HuH-7 (cell line): Measurements from ENCODE around the gene PDE4B.

Experiments used
- DNase-seq: peaks from one replicate; pipeline ENCODE4 v3.0.0; 2011; ENCODE audit warnings: low spot score

PDE4B gene

DNA sequence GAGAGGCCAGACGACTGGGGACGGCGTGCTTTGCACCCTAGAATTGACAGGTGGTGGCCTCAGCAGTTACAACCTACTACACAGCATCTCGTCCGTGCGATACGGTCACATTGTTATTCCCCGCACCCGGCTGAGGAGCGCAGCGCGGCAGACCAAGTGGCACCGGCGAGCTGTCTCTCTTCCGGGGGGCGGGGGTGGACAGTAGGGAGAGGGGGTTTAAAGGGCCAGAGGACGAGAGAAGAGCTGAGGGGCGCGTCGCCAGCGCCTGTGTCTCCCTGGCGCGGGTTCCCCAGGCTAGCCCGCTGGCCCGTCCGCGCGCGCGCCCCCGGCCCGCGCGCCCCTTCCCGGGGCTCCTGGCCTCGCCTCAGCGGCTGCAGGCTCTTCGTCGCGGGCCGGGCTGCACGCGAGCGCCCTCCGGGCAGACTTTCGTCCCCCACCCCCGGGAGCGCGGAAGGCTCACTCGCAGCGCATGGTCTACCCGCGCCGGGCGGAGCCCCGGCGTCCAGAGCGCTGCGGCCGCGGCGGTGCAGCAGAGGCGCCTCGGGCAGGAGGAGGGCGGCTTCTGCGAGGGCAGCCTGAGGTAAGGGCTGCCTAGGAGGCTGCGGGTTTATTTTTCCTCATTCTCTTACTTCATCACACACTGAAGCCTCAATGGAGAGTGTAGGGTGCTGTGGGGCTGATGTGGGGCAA is at the start of gene PDE4B:
Gene PDE4B, plus strand, starts transcription at position 227 of the 690 bp plus-strand sequence.
- DNase-seq, result peak; percentile 52

DNA sequence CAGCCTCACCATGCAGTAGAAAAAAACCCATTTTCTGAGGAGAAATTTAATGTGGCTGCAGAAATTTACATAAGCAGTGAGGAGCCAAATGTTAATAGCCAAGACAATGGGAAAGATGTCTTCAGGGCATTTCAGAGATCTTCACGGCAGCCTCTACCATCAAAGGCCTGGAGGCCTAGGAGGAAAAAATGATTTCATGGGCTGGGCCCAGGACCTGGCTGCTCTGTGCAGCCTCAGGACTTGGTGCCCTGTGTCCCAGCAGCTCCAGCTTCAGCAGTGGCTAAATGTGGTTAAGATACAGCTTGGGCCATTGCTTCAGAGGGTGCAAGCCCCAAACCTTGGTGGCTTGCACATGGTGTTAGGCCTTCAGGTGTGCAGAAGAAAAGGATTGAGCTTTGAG is 48.0 kb upstream of the PDE4B start:
- no peak for DNase-seq

DNA sequence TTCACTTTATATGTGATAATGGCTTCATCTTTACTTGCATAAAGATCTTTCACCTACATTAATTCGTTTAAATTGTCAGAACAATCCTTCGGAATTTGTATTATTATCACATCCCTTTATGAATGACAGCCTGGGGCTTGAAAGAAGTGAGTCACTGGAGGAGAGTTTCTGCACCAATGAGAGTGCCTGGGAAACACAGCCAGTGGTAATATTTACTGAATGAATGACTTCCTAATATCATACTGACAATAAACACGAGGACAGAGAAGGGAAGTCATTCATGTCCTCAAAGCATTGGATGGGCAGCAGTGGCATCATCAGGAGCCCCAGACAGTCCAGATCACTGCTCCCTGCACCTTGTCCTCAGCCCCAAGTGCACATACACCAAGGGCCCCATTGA is 40.7 kb upstream of the PDE4B start:
- no peak for DNase-seq

DNA sequence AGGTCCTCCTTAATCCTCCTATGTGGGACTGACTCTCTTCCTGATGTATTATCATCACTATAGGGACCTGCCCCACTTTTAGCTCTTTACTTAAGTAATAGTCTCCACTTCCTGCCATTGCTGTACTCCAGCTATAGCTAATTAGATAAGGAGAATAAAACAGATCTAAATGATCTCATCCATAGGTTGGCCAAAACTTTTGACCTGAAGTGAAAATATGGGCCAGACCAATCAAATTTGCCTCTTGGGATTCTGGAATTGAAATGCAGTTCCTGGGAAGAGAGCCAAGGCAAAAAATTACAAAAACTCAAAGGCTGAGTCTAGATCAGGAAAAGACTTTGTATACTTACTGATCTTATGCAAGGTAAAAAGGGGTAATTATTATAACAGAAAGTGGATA is 36.1 kb upstream of the PDE4B start:
- no peak for DNase-seq

DNA sequence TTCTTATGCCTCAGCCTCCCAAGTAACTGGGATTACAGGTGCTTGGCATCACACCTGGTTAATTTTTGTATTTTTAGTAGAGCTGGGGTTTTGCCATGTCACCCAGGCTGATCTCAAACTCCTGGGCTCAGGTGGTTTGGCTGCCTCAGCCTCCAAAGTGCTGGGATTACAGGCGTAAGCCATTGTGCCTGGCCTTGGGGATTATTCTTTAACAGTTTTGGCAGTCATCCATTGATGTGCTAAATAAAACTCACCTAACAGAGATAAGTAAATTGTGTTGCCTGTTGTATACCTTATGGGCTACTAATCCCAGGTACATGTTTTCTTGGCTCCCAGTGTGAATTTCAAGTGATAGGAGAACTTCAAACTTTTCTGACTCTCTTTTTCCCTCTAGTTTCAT is 35.2 kb upstream of the PDE4B start:
- no peak for DNase-seq

DNA sequence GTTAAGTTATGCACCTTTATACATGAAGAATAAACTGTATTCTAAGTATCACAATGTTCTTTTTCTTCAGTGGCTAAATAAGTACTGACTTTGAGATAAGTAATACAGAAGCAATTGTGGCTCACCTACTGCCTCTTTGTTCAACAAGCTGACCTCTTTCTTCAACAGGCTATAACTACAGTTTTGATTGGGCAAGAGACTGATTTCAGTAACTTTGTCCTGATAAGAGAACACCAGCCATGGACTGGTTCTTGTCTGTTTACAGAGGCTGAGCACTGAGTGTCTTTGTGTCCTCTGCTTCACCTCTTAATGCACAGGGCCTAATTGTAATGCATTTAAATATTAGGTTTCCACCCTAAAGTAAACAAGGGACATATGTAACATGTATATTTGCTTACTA is 34.6 kb upstream of the PDE4B start:
- DNase-seq, result no peak

DNA sequence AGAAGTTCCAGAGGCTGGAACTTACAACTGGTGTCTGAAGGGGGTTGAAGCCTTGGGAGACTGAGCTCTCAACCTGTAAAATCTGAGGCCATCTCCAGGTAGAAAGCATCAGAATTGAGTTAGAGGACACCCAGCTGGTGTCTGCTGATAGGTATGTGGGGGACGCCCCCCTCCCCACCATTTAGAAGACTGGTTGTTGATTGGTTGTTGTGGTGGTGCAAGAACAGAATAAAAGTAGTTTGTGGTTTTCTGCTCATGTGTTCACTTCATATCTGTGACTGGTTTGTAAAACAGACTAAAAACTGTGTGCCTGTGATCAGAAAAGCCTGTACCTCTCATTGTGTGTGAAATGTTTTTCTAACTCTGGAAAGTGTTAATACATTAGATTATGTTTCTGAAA is 33.2 kb upstream of the PDE4B start:
- no peak for DNase-seq

DNA sequence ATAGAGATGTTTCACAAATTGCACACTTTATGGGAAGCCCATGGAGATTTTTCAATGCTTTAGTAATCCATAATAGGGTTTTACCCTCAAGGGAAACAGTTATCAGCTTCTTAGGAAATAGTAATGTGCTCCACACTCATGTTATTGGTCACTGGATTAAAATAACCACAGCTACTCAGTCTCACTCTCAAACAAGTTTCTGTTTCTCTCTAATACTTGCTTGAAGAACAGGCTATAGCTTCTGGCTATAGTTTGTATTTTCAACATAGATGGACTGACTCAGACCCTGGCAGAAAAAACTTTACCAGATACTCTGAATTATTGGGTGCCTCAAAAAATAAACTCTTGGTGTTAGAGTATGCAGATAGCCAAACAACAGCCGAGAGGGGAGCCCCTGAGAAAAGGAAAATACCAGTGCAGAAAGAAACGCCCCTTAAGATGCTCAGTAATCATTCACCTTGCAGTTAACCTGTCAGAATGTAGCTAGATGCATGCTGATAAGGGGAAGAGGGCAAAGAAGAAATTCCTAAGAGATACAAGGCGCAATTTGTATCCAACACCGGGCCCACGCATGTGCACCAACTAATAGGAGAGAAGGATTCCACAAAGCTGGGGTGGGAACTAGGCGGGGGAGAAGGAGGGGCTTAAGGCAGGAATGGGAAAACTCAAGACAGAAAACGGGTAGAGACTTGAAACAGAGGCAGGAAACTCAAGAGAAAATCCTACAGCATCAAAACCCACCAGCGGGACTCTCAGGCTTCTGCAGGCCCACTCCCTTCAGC is 30.4 kb upstream of the PDE4B start:
- no peak for DNase-seq

DNA sequence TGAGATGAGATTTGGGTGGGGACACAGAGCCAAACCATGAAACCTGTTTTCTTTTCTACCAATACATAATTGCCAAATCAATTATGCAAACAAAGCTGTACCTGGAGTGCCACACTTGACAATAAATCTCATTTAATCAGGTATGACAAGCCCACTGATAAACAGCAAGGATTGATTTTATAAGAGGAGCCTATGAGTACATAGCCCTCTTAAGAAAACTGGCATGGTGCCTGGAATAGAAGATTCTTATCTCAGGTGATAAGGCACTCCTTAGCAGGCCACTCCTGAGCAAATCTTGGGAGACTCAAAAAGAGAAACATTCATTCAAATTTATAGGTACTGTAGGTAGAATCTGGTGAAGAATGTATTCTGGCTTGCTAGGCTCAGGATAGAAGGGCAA is 28.6 kb upstream of the PDE4B start:
- no peak for DNase-seq

DNA sequence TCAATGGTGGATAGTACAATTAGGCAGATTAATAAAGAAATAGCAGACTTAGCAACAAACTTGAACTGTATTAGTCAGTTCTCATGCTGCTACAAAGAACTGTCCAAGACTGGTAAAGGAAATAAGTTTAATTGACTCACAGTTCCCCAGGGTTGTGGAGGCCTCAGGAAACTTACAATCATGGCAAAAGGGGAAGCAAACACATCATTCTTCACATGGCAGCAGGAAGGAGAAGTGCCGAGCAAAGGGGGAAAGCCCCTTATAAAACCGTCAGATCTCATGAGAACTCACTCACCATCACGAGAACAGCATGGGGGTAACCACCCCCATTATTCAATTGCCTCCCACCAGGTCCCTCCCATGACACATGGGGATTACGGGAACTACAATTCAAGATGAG is 27.1 kb upstream of the PDE4B start:
- no peak for DNase-seq

DNA sequence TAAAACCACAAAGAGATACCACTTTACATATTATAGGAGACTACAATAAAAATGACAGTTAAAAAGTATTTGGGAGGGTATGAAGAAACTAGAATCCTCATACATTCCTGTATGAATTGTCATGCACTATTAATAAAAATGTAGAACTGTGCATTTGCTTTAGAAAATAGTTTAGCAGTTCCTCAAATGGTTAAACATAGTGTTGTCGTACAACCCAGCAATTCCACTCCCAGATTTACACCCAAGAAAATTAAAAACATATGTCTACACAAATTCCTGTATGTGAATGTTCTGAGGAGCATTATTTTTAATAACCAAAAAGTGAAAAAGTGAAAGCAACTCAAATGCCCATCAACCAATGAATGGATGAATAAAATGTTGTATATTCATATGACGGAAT is 23.1 kb upstream of the PDE4B start:
- DNase-seq, result no peak

DNA sequence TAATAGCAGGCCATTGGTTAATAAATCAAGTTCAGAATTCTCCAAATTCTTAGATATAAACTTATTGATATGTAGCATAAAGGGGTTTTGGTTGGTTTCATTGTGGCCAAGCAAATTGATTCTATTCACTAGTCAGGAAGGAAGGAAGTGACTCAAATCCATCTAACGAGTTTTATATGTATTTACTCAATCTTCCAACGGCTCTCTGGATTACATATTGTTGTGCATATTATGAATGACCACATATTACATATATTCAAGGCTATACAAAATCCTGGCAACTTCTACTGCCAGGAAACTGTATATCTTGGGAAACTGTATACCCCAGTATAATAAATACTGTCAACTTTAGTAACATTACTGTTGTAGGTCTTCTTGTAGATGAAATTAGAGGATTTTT is 20.1 kb upstream of the PDE4B start:
- DNase-seq, result no peak

DNA sequence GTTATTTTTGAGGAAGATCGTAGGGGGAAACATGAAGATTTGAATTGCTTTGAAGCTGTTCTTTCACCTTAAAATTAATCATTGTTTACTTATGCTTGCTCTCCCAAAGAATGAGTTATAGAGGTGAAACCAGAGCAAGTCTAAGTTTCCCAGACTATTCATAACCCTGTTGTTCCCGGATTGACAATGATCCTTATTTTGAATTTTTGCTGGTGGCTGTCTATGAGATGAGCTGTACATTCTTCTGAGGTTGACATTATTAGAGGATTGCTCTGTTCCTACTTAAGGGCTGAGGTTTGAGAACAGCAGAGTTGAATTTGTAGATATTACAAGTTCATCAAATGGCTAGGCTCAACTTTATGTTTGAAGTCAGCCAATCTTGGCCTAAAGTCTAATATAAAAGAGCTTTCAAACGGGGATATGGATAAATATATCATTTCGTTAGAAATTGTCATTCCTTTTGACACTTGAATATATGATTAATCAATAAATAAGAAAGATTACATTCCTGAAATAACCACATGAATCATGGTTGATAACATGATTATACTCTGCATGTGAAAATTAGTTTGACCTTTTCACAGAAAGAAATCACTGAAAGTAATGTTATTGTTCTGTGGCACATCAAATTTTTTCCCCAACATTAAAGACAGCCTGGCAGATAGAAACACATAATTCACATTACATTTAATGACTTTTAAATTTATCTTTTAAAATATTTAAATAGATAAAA is 19.1 kb upstream of the PDE4B start:
- no peak for DNase-seq

DNA sequence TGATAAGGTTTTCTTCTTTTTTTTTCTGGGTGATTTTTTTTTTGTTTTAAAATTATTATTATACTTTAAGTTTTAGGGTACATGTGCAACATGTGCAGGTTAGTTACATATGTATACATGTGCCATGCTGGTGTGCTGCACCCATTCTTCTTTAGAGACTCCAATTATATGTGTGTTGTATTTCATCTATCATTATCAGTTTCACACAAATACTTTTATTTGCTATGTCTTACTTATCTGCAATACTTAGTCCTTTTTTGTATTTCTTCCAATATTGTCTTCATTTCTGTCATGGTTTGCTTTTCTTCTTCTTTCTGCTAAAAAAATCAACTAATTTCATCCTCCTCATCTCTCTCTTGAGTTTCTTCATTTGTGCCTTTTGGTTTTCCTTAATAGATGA is 3.9 kb upstream of the PDE4B start:
- no peak for DNase-seq

DNA sequence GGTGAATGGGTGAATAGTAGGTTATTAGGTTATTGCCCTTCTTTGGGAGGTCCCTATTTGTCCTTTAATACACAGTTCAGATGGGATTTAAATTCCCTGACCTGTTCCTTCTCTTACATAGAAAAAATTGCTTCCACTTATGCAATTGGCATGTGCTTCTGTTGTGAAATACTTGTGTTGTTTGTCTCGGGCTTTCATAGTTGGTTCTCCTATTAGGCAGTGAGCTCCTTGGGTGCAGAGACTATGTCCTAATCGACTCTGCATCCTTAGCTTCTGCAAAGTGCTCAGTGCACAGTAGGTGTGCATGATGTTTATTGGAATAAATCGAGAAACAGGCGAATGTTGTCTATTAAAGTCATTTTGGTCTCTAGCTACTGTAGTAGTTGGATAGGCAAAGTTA is 1.3 kb upstream of the PDE4B start:
- DNase-seq, result no peak

DNA sequence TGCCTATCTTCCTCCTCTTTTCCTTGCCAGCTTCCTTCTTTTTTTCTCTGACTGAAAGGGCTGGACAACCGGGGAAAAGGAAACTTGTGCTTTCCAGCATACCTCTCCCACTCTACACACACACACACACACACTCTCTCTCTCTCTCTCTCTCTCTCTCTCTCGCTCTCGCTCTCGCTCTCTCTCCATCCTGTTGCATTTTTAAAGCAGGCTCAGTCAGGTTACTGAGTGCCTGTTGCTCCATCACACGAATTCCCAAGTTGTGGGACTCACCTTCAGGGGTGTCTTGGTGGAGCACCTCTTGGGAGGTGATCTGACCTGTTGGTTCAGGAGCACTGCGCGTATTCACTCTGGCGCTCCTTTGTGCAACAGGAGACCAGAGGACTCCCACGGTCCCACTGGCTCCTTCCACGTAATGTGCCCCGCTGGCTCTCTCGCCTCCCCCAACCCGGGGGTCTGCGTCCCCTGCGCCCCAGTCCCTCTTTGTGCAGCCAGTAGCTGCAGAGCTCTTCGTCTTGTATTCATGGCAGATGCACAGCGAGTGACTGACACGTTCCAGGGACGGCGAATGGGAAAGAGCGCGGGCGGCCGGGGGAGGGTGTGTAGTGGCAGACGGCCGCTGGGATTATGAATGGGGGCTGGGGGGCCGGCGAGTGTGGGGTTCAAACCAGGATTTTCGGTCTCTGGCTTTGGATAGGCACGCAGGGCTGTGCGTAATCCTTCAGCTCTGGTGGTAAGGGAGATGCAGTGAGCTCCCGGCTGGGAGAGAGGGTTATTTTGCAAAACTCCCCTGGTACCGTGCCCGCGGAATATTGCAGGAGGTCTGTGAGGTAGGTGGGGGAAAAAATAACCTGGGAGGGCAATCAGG is 660 bp upstream of the PDE4B start:
- no peak for DNase-seq

DNA sequence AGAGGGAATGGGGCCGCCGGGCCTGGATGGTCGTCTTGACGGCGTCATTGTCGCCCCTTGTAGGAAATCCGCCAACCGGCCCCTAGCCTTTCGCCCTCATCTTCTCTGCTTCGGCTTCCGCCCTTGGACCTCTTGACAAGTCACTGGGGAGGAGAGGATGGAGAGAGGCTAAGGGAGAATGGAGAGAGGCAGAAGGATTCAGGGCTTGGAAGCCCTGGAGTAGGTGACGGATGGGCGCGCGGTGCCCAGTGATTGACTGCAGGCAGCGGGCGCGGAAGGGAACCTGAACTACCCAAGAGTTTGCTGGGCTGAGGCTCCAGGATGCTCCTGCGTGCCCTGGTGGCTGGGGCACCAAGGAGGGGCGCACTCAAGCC is 651 bp downstream of the PDE4B start:
- DNase-seq, result no peak

DNA sequence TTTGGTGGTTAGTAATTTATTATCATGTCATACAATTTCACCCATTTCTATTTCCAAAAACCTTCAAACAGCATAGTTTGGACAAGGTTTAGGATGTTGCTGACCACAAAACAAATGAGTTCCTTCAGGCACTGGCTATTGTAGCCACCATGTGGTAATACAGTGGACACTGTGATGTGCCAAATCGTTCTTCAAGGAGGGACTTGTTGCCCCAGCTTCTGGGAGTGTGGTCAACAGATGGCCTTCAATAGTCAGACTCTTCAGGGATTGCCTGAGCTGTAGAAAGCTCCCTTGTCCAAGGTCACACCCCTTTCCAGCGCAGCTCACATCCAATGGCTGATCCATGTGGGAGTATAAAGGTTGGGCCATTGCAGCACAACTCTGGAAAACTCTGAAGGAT is 2.6 kb downstream of the PDE4B start:
- no peak for DNase-seq

DNA sequence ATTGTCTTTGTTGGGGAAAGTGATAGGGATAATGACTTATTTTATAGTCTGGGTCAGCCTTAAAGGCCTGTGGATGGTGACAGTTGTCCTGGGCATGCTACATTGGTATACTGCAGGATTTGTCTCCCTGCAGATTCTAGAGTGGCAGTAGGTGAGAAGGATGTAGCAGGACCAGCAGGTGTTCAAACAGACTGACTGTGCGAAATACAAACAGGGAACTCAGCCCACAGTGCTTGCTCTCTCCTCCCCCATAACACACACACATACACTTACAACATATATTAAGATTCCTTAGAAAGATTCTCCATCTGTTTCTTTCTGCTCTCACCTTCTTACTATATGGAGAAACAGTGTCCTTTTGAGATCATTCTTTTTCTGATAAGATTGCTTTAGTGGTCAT is 6.9 kb downstream of the PDE4B start:
- DNase-seq, result no peak

DNA sequence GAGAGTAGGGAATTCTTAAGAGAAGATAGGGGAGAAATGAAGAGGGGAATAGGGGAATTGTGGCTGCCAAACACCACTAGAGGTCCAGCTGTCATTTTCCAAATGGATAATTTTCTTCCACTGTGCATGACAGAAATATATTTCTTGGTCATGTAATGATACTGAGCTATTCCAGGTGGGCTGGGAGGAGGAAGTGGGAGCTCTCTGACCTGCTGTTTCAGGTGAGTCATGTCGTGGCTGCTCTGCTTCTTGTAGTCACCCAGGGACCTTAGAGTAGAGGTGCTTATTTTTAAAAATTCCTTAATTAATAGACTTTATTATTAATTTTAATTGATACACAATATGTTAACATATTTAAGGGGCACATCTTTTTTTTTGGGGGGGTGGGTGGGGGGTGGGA is 11.9 kb downstream of the PDE4B start:
- no peak for DNase-seq

DNA sequence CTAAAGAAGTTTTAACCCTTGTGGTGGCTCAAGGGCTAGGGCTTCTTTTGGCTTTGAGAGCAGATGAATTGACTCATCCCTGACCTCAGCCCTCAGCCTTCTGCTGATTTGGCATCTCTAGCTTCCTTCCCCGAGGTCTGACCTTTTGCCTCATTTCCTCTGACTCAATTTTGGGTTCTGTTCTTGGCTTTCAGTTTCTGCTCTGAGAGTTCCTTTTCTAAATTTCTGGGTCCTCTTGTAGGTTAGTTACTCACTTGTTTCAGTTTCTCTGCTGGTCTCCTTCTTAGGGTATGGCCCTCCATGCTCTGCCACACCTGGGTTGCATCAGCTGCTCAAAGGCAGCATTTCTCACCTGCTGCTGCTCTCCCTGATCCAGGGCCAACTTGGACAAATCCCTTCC is 19.4 kb downstream of the PDE4B start:
- DNase-seq, result no peak

DNA sequence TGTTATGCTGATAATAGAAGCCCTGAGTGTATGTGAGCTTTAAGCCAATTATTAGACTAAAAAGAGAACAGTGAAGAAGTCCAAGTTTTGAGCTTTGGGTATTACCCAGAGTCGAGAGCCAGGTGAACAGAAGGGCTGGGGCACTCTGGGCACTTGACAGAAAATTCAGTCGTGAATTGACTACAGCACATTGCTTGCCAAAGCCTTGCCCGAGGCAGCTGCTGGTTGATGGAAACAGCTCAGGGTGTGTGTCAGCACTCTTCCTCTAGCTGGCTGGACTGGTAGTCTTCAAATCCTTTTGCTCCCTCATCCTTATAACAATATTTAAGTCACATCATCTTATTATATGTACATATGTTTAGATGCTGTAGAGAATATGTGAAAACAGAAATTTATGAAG is 21.3 kb downstream of the PDE4B start:
- no peak for DNase-seq
